HCT116 (cell line): ENCODE measurements around the gene RBPMS2. TPM values are rescaled to one million over a fixed set of nuclear protein-coding genes. Genes with fewer than 3 reads are reported as not detected.

Experiments
- ATAC-seq: fragments of 200-7000 bp; cut with Tn5 transposase; 2 replicates; pipeline ENCODE4 v1.9.1; 2020; ENCODE audit warnings: mild to moderate bottlenecking, moderate library complexity
- BruUV-seq: library from RNA; stranded (reverse); fragments of 400-500 nt; replicated peaks from 2 replicates; lab custom pipeline; 2021; lab: Mats Ljungman, UMichigan
- CTCF ChIA-PET: fragments of 300-600 bp; sonication (Branson Sonifier 250); formaldehyde crosslinking; loops from one replicate; lab custom pipeline; 2021; ENCODE audit warnings: antibody characterized with exemption; lab: Charles Lee
- POLR2A ChIA-PET: fragments of 300-600, 350-600 bp; sonication (Branson Sonifier 250); formaldehyde crosslinking; loops from one replicate; lab custom pipeline; 2021; ENCODE audit warnings: antibody characterized with exemption; lab: Charles Lee
- RAD21 ChIA-PET, 2 experiments: fragments of 300-600 bp; sonication (Branson Sonifier 250); formaldehyde crosslinking; loops; one replicate each; lab custom pipeline; 2023; ENCODE audit warnings: low total read pairs in 2 of 2; ENCODE audit not compliant: uncharacterized antibody in 2 of 2, unreplicated experiment in 2 of 2, low non-redundant PET in 1 of 2; lab: Charles Lee
- DNase-seq: peaks from one replicate; pipeline ENCODE4 v3.0.0-alpha.2; 2010; ENCODE audit warnings: low read depth, low spot score
- H2AFZ ChIP-seq: fragments of 200-600 bp; shearing (Covaris generic), sonication (generic); 2 replicates; pipeline ENCODE4 v1.6.1; 2017; ENCODE audit warnings: low read depth, mixed run types, mixed read lengths, antibody characterized with exemption, low read length; ENCODE audit not compliant: poor library complexity, severe bottlenecking
- H3K27ac ChIP-seq: 2 replicates; pipeline ENCODE4 v1.5.1; 2012; ENCODE audit warnings: low read depth, low read length
- H3K27me3 ChIP-seq: fragments of 200-600 bp; sonication (generic); 2 replicates; pipeline ENCODE4 v1.6.1; 2016; ENCODE audit warnings: mixed run types, low read length, mixed read lengths; ENCODE audit not compliant: insufficient read depth
- H3K36me3 ChIP-seq, 2 experiments: fragments of 200-500 bp in 1 of 2; fragments of 200-600 bp in 1 of 2; sonication (Bioruptor generic) in 1 of 2; sonication (generic) in 1 of 2; 2 replicates each; pipeline versions ENCODE4 v1.5.1 to v1.6.1; 2014 to 2016; ENCODE audit warnings: low read length in 2 of 2, inconsistent platforms in 1 of 2, mixed read lengths in 1 of 2, mixed run types in 1 of 2; ENCODE audit not compliant: insufficient read depth in 2 of 2, control insufficient read depth in 1 of 2
- H3K4me1 ChIP-seq, 2 experiments: fragments of 200-600 bp in 1 of 2; sonication (generic) in 1 of 2; 2 replicates each; pipeline versions ENCODE4 v1.5.1 to v1.6.1; 2012 to 2017; ENCODE audit warnings: low read length in 2 of 2, inconsistent platforms in 1 of 2, mild to moderate bottlenecking in 1 of 2, mixed read lengths in 1 of 2, mixed run types in 1 of 2, moderate library complexity in 1 of 2; ENCODE audit not compliant: insufficient read depth in 2 of 2, control insufficient read depth in 1 of 2
- H3K4me2 ChIP-seq: fragments of 200-600 bp; sonication (generic); 2 replicates; pipeline ENCODE4 v1.6.1; 2017; ENCODE audit warnings: mixed run types, low read length, mixed read lengths
- H3K4me3 ChIP-seq, 2 experiments: fragments of 200-600 bp in 1 of 2; sonication (generic) in 1 of 2; replicated peaks in 1 of 2; 2 replicates each; pipeline ENCODE4 v1.5.1; 2011 to 2016; ENCODE audit warnings: low read length in 2 of 2, control low read depth in 1 of 2, low read depth in 1 of 2, mild to moderate bottlenecking in 1 of 2, mixed read lengths in 1 of 2, mixed run types in 1 of 2
- H3K79me2 ChIP-seq: fragments of 200-600 bp; sonication (generic); 2 replicates; pipeline ENCODE4 v1.6.1; 2017; ENCODE audit warnings: mild to moderate bottlenecking, mixed run types, low read length, moderate library complexity, mixed read lengths; ENCODE audit not compliant: insufficient read depth
- H3K9ac ChIP-seq: fragments of 200-600 bp; sonication (generic); 2 replicates; pipeline ENCODE4 v1.6.1; 2016; ENCODE audit warnings: low read length, mixed read lengths
- H3K9me2 ChIP-seq: fragments of 200-600 bp; sonication (generic), shearing (Covaris generic); 2 replicates; pipeline ENCODE4 v1.6.1; 2017; ENCODE audit warnings: mixed run types, mild to moderate bottlenecking, moderate library complexity; ENCODE audit not compliant: insufficient read depth
- H3K9me3 ChIP-seq, 2 experiments: fragments of 200-500 bp in 1 of 2; fragments of 200-600 bp in 1 of 2; sonication (Bioruptor generic) in 1 of 2; sonication (generic) in 1 of 2; 2 replicates each; pipeline ENCODE4 v1.6.1; 2014 to 2017; ENCODE audit warnings: low read length in 2 of 2, mixed read lengths in 2 of 2, inconsistent platforms in 1 of 2, low read depth in 1 of 2, mild to moderate bottlenecking in 1 of 2, mixed run types in 1 of 2, moderate library complexity in 1 of 2; ENCODE audit not compliant: control insufficient read depth in 1 of 2, insufficient read depth in 1 of 2
- H4K20me1 ChIP-seq: fragments of 200-600 bp; sonication (generic), shearing (Covaris generic); 2 replicates; pipeline ENCODE4 v1.6.1; 2017; ENCODE audit warnings: mixed run types, mild to moderate bottlenecking, moderate library complexity; ENCODE audit not compliant: insufficient read depth
- ATF3 ChIP-seq: IDR thresholded peaks from 2 replicates; pipeline ENCODE4 v1.6.1; 2012
- CBX3 ChIP-seq: IDR thresholded peaks from 2 replicates; pipeline ENCODE4 v1.6.1; 2012; ENCODE audit warnings: low read depth
- ELF1 ChIP-seq: IDR thresholded peaks from 2 replicates; pipeline ENCODE4 v1.6.1; 2012; ENCODE audit warnings: low read depth, borderline replicate concordance
- EZH2phosphoT487 ChIP-seq: fragments of 200-600 bp; IDR thresholded peaks from 2 replicates; pipeline ENCODE4 v1.6.1; 2018; ENCODE audit warnings: antibody characterized with exemption, borderline replicate concordance
- POLR2A ChIP-seq: IDR thresholded peaks from 2 replicates; pipeline ENCODE4 v1.7.0; 2011; ENCODE audit warnings: borderline replicate concordance; ENCODE audit not compliant: insufficient read depth, insufficient read length; ENCODE audit errors: extremely low read depth
- POLR2AphosphoS5 ChIP-seq: IDR thresholded peaks from 2 replicates; pipeline ENCODE4 v1.6.1; 2011; ENCODE audit warnings: mild to moderate bottlenecking, low read depth, low read length, moderate library complexity
- RAD21 ChIP-seq: IDR thresholded peaks from 2 replicates; pipeline ENCODE4 v1.6.1; 2012; ENCODE audit warnings: low read depth, mild to moderate bottlenecking
- SP1 ChIP-seq: IDR thresholded peaks from 2 replicates; pipeline ENCODE4 v1.6.1; 2012; ENCODE audit warnings: low read depth
- SRF ChIP-seq: IDR thresholded peaks from 2 replicates; pipeline ENCODE4 v1.6.1; 2012; ENCODE audit warnings: low read depth
- TCF7L2 ChIP-seq: IDR thresholded peaks from 2 replicates; pipeline ENCODE4 v1.7.0; 2011; ENCODE audit warnings: borderline replicate concordance, inconsistent platforms; ENCODE audit not compliant: insufficient read depth, insufficient read length; ENCODE audit errors: extremely low read depth
- ZBTB33 ChIP-seq: IDR thresholded peaks from 2 replicates; pipeline ENCODE4 v1.6.1; 2011; ENCODE audit warnings: mild to moderate bottlenecking, low read length, moderate library complexity; ENCODE audit not compliant: insufficient replicate concordance; ENCODE audit errors: extremely low read depth
- ZFX ChIP-seq: fragments of 450-650 bp; IDR thresholded peaks from 2 replicates; pipeline ENCODE4 v1.6.1; 2017
- intact Hi-C: fragments of 100-400 bp; cut with micrococcal nuclease; formaldehyde crosslinking; loops from 2 replicates; pipeline ENCODE4 v1.10.0; 2022
- total RNA-seq: library from RNA; stranded (reverse); gene quantifications from one replicate; pipeline ENCODE4 v1.2.1, GENCODE V29; 2021; ENCODE audit not compliant: unreplicated experiment
- TF ChIP-seq, protein P1 (sequence below): IDR thresholded peaks from 2 replicates; pipeline ENCODE4 v1.6.1; 2012

RBPMS2 gene
- total RNA-seq, 1 experiment from 2014 or later = 11.6 TPM

GRCh38 chr15:64754663-64755426 is 20.5 kb downstream of the RBPMS2 start:
- no TSS peak for BruUV-seq
- H3K27me3 ChIP-seq = no peaks in the 10 kb centered on the region
- intact Hi-C loops = no loop called here
- H3K9me3 ChIP-seq = no peaks in the 10 kb centered on the region
- H4K20me1 ChIP-seq = no peaks in the 10 kb centered on the region
- no peak overlapping the region for H3K4me3 ChIP-seq
- RAD21 ChIA-PET = no interaction called here
- no peak for ATAC-seq
- H3K4me2 ChIP-seq = no peak overlapping the region
- TF ChIP-seq POLR2A (no peak), ZFX (no peak), CBX3 (no peak), POLR2AphosphoS5 (no peak), RAD21 (no peak), SRF (no peak), SP1 (no peak), ATF3 (no peak), EZH2phosphoT487 (no peak), ELF1 (no peak), ZBTB33 (no peak), TCF7L2 (no peak)
- TF ChIP-seq, protein P1, sequence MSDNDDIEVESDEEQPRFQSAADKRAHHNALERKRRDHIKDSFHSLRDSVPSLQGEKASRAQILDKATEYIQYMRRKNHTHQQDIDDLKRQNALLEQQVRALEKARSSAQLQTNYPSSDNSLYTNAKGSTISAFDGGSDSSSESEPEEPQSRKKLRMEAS = no peak
- CTCF ChIA-PET = no interaction called here
- POLR2A ChIA-PET = no interaction called here
- DNase-seq = no peak
- H3K36me3 ChIP-seq = no peaks in the 10 kb centered on the region
- no peaks in the 10 kb centered on the region for H3K9me2 ChIP-seq
- H2AFZ ChIP-seq = no peak overlapping the region
- no peak overlapping the region for H3K9ac ChIP-seq
- no peaks in the 10 kb centered on the region for H3K4me1 ChIP-seq
- H3K79me2 ChIP-seq = no peaks in the 10 kb centered on the region
- no peak overlapping the region for H3K27ac ChIP-seq
